Neutrophil (primary cell): ENCODE measurements around the gene BMPER.

Experiments used
- H3K27ac ChIP-seq: fragments of 200-600 bp; sonication (generic); 2 replicates; pipeline ENCODE4 v1.5.1; 2016; ENCODE audit warnings: mild to moderate bottlenecking, moderate library complexity
- H3K27me3 ChIP-seq: fragments of 200-600 bp; sonication (generic); 2 replicates; pipeline ENCODE4 v1.6.0; 2016; ENCODE audit warnings: mild to moderate bottlenecking
- H3K36me3 ChIP-seq: fragments of 200-600 bp; sonication (generic); 2 replicates; pipeline ENCODE4 v1.5.1; 2017
- H3K4me1 ChIP-seq, 2 experiments: fragments of 200-600 bp in 1 of 2; sonication (generic) in 1 of 2; 1 replicate in 1 of 2; 2 replicates in 1 of 2; pipeline versions ENCODE4 v1.5.1 to v1.6.1; 2013 to 2016; ENCODE audit warnings: low read depth in 1 of 2, low read length in 1 of 2, mild to moderate bottlenecking in 1 of 2, moderate library complexity in 1 of 2; ENCODE audit not compliant: control insufficient read depth in 1 of 2, insufficient read depth in 1 of 2
- H3K4me3 ChIP-seq, 2 experiments: fragments of 200-600 bp in 1 of 2; sonication (generic) in 1 of 2; 1 replicate in 1 of 2; 2 replicates in 1 of 2; pipeline ENCODE4 v1.5.1; 2013 to 2016; ENCODE audit warnings: low read depth in 1 of 2, low read length in 1 of 2, mild to moderate bottlenecking in 1 of 2, moderate library complexity in 1 of 2
- H3K9me3 ChIP-seq: fragments of 200-600 bp; sonication (generic); 2 replicates; pipeline ENCODE4 v1.5.1; 2016
- CTCF ChIP-seq: fragments of 200-600 bp; sonication (generic); IDR thresholded peaks from 2 replicates; pipeline ENCODE4 v1.5.1; 2016; ENCODE audit warnings: antibody characterized with exemption

The BMPER gene

GRCh38 chr7:33876596-33877274 is 28.6 kb upstream of the BMPER start:
- no peak overlapping the region for H3K27ac ChIP-seq
- H3K9me3 ChIP-seq, result no peaks in the 10 kb centered on the region
- no peaks in the 10 kb centered on the region for H3K36me3 ChIP-seq
- H3K4me3 ChIP-seq, result no peak overlapping the region
- TF ChIP-seq CTCF, result no peak
- no peaks in the 10 kb centered on the region for H3K4me1 ChIP-seq
- H3K27me3 ChIP-seq, result no peaks in the 10 kb centered on the region

GRCh38 chr7:33880787-33881186 is 24.6 kb upstream of the BMPER start:
- Histone ChIP-seq H3K27me3 (peaks cover 8% of the 10 kb centered on the region), H3K9me3 (no peaks in the 10 kb centered on the region), H3K27ac (no peak overlapping the region), H3K36me3 (no peaks in the 10 kb centered on the region), H3K4me3 (no peak overlapping the region), H3K4me1 (no peaks in the 10 kb centered on the region)
- no peak for TF ChIP-seq CTCF

- no peak for TF ChIP-seq CTCF
- peaks cover 8% of the 10 kb centered on the region for H3K27me3 ChIP-seq
- H3K36me3 ChIP-seq, result no peaks in the 10 kb centered on the region
- H3K4me3 ChIP-seq, result no peak overlapping the region
- no peak overlapping the region for H3K27ac ChIP-seq
- no peaks in the 10 kb centered on the region for H3K9me3 ChIP-seq
- no peaks in the 10 kb centered on the region for H3K4me1 ChIP-seq
These were observed 24.0 kb upstream of the BMPER start for GRCh38 chr7:33881316-33881715.

- H3K4me3 ChIP-seq, result no peak overlapping the region
- no peak overlapping the region for H3K27ac ChIP-seq
- TF ChIP-seq CTCF, result no peak
- peaks cover 8% of the 10 kb centered on the region for H3K27me3 ChIP-seq
- no peaks in the 10 kb centered on the region for H3K4me1 ChIP-seq
- H3K36me3 ChIP-seq, result no peaks in the 10 kb centered on the region
- no peaks in the 10 kb centered on the region for H3K9me3 ChIP-seq
These were observed 23.1 kb upstream of the BMPER start for GRCh38 chr7:33882040-33882837.

GRCh38 chr7:33882950-33883670 is 22.2 kb upstream of the BMPER start:
- Histone ChIP-seq H3K4me3 (no peak overlapping the region), H3K27ac (no peak overlapping the region), H3K9me3 (no peaks in the 10 kb centered on the region), H3K27me3 (peaks cover 8% of the 10 kb centered on the region), H3K36me3 (no peaks in the 10 kb centered on the region), H3K4me1 (no peaks in the 10 kb centered on the region)
- no peak for TF ChIP-seq CTCF
